WERI-Rb-1 (cell line): ENCODE results near the gene KIAA1671.

Source experiments
- DNase-seq: peaks from one replicate; pipeline ENCODE4 v3.0.0-alpha.2; 2020
- H3K27ac ChIP-seq: fragments of 250-450 bp; sonication (Bioruptor Pico); 2 replicates; pipeline ENCODE4 v1.5.1; 2020; ENCODE audit warnings: mild to moderate bottlenecking, moderate library complexity
- H3K27me3 ChIP-seq: fragments of 250-450 bp; sonication (Bioruptor Pico); 2 replicates; pipeline ENCODE4 v1.5.1; 2021; ENCODE audit warnings: mild to moderate bottlenecking, low read depth, moderate library complexity; ENCODE audit not compliant: insufficient read depth, severe bottlenecking
- H3K36me3 ChIP-seq: fragments of 250-450 bp; sonication (Bioruptor Pico); 2 replicates; pipeline ENCODE4 v1.5.1; 2020; ENCODE audit warnings: mild to moderate bottlenecking, moderate library complexity
- H3K4me3 ChIP-seq: 2 replicates; pipeline ENCODE4 v1.5.1; 2011; ENCODE audit warnings: low read depth, mild to moderate bottlenecking, control low read depth, low read length
- H3K9me3 ChIP-seq: fragments of 250-450 bp; sonication (Bioruptor Pico); 2 replicates; pipeline ENCODE4 v1.5.1; 2021; ENCODE audit warnings: mild to moderate bottlenecking, moderate library complexity; ENCODE audit not compliant: severe bottlenecking
- TF ChIP-seq, protein P1 (sequence below): IDR thresholded peaks from 2 replicates; pipeline ENCODE4 v1.5.1; 2011; ENCODE audit warnings: low read depth, mild to moderate bottlenecking, control low read depth, inconsistent platforms, low read length

Gene KIAA1671

DNA sequence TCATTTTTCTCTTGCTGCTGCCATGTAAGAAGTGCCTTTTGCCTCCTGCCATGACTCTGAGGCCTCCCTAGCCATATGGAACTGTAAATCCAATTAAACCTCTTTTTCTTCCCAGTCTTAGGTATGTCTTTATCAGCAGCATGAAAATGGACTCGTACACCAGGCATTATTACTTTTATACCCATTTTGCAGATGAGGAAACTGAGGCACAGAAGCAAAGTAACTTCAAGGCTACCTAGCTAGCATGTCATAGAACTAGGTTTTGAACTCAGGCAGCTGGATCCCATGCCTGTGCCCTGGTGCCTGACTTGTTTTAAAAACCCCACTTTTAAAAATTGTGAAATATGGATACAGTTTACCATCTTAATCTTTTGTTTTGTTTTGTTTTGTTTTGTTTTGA is 25.8 kb downstream of the KIAA1671 start:
- no peaks in the 10 kb centered on the region for H3K9me3 ChIP-seq
- H3K27ac ChIP-seq, result no peak overlapping the region
- no peaks in the 10 kb centered on the region for H3K27me3 ChIP-seq
- H3K4me3 ChIP-seq, result no peak overlapping the region
- H3K36me3 ChIP-seq, result no peaks in the 10 kb centered on the region
- TF ChIP-seq, protein P1, sequence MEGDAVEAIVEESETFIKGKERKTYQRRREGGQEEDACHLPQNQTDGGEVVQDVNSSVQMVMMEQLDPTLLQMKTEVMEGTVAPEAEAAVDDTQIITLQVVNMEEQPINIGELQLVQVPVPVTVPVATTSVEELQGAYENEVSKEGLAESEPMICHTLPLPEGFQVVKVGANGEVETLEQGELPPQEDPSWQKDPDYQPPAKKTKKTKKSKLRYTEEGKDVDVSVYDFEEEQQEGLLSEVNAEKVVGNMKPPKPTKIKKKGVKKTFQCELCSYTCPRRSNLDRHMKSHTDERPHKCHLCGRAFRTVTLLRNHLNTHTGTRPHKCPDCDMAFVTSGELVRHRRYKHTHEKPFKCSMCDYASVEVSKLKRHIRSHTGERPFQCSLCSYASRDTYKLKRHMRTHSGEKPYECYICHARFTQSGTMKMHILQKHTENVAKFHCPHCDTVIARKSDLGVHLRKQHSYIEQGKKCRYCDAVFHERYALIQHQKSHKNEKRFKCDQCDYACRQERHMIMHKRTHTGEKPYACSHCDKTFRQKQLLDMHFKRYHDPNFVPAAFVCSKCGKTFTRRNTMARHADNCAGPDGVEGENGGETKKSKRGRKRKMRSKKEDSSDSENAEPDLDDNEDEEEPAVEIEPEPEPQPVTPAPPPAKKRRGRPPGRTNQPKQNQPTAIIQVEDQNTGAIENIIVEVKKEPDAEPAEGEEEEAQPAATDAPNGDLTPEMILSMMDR, result no peak
- DNase-seq, result no peak

DNA sequence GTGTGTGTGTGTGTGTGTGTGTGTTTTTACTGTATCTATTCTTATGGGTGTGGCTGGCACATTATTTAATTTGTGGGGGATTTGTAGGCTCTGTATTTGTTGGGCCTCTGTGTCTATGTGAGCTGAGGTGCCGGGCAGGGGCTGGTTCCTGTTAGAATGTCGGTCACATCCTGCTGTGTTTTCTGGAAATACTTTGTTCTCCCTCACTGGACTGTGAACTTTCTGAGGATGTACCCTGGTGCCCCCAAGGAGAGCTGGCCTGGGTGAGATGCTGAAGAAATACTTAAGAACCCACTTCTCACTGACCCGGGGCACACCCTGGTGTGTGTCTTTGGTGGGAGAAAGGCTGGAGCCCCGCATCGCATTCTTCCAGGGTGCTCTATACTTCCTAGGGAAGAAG is 28.6 kb downstream of the KIAA1671 start:
- DNase-seq, result no peak
- Histone ChIP-seq H3K9me3 (no peaks in the 10 kb centered on the region), H3K27me3 (no peaks in the 10 kb centered on the region), H3K4me3 (no peak overlapping the region), H3K36me3 (no peaks in the 10 kb centered on the region), H3K27ac (no peak overlapping the region)
- TF ChIP-seq, protein P1, result no peak

DNA sequence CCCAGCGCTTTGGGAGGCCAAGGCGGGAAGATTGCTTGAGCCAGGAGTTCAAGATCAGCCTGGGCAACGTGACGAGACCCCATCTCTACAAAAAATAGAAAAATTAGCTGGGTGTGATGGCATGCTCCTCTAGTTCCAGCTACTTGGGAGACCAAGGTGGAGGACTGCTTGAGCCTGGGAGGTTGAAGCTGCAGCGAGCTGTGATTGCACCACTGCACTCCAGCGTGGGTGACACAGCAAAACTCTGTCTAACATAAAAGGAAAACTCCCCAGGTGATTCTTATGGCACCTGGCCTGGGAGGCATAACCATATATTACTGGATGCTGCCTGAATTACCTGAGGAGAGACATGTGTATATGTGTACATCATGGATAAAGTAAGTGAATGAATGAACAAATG is 29.1 kb downstream of the KIAA1671 start:
- no peak overlapping the region for H3K27ac ChIP-seq
- H3K27me3 ChIP-seq, result no peaks in the 10 kb centered on the region
- TF ChIP-seq, protein P1, result no peak
- H3K4me3 ChIP-seq, result no peak overlapping the region
- no peak for DNase-seq
- H3K9me3 ChIP-seq, result no peaks in the 10 kb centered on the region
- no peaks in the 10 kb centered on the region for H3K36me3 ChIP-seq

DNA sequence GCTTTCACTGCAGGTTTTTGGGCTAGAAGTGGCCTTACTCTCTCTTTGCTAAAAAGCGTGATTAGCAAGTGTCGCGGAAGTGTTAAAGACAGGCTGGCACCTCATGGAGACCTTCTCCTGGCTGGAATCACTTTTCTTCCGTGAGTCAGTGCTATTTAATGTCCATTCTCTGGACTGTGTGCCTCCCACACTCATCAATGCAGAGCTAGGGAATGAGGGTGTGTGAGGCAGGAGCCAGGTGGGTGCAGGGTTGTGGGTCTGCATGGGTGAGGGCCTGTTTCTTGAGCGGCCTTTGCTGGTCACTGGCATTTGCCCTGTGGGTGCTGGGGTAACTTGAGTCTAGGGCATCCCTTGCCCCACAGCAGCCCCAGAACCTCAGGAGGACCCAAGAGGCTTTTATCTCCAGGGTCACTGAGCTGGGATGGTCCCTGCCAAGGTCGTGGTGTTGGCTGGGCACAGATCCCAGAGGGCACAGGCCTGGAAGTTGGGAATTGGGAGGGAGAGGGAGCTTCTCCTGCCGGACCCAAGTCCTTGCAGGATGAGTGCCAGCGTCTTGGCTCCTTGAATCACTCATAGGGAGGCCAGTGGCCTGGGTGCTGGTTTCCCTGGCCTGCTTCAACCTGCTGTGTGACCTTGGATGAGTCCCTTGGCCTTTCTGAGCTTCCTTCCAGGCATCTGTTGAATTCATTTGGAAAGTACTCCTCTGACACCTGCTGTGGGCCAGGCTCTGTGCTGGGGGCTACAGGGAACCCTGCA is 30.0 kb downstream of the KIAA1671 start:
- H3K27ac ChIP-seq, result no peak overlapping the region

DNA sequence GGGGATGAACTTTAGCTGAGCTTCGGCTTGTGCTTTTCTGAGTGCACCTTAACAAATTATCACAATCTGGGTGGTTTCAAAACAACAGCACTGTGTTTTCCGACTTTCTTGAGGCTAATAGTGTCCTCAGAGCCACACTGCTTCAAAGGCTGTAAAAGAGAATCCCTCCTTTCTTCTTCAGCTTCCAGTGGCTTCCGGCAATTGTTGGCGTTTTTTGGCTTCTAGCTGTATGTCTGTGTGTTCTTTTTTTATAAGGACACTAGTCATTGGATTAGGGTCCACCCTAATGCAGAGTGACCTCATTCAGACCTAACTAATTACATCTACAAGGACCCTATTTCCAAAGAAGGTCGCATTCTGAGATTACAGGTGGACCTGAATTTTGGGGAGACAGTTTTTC is 30.6 kb downstream of the KIAA1671 start:
- Histone ChIP-seq H3K27ac (no peak overlapping the region), H3K27me3 (no peaks in the 10 kb centered on the region), H3K4me3 (no peak overlapping the region), H3K36me3 (no peaks in the 10 kb centered on the region), H3K9me3 (no peaks in the 10 kb centered on the region)
- no peak for DNase-seq
- TF ChIP-seq, protein P1, result no peak

More for the DNA sequence above, 30.0 kb downstream of the KIAA1671 start:
- TF ChIP-seq, protein P1, result no peak
- H3K27me3 ChIP-seq, result no peaks in the 10 kb centered on the region
- H3K9me3 ChIP-seq, result no peaks in the 10 kb centered on the region
- H3K36me3 ChIP-seq, result no peaks in the 10 kb centered on the region
- no peak overlapping the region for H3K4me3 ChIP-seq
- no peak for DNase-seq

DNA sequence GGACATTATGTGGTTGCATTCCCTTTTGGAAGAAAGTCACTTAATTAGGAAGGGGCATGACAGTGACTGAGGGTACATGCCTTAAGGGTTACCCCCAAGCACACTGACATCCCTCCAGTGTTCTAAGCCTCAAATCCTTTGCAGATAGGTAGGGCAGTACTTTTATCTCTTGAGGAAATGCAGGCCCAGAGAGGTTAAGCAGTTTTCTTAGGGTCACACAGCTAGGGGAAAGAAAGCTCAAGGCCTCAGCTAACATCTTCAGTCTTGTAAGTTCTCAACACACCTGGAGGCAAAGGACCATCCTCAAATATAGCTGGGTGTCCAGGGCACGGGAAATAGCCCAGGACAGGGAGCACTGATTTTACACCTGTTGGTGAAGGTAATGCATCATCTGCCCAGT is 31.6 kb downstream of the KIAA1671 start:
- no peaks in the 10 kb centered on the region for H3K36me3 ChIP-seq
- no peak overlapping the region for H3K27ac ChIP-seq
- DNase-seq, result no peak
- TF ChIP-seq, protein P1, result no peak
- H3K9me3 ChIP-seq, result no peaks in the 10 kb centered on the region
- no peak overlapping the region for H3K4me3 ChIP-seq
- H3K27me3 ChIP-seq, result no peaks in the 10 kb centered on the region
